DOHH2 (cell line): Measurements from ENCODE around the gene ZFP92.

Experiments used
- H3F3A ChIP-seq: fragments of 200-600 bp; sonication (generic), shearing (Covaris generic); 2 replicates; pipeline ENCODE4 v1.6.0; 2016; ENCODE audit warnings: antibody characterized with exemption, mild to moderate bottlenecking; ENCODE audit not compliant: control insufficient read depth, insufficient read depth
- H3K27ac ChIP-seq: fragments of 200-600 bp; sonication (generic); 2 replicates; pipeline ENCODE4 v1.5.1; 2014; ENCODE audit warnings: low read depth, mild to moderate bottlenecking, low read length, moderate library complexity
- H3K27me3 ChIP-seq: fragments of 200-600 bp; sonication (generic); 2 replicates; pipeline ENCODE4 v1.6.1; 2014; ENCODE audit warnings: mild to moderate bottlenecking, low read length, mixed read lengths; ENCODE audit not compliant: control insufficient read depth
- H3K36me3 ChIP-seq: fragments of 200-600 bp; sonication (generic); 2 replicates; pipeline ENCODE4 v1.6.1; 2014; ENCODE audit warnings: mild to moderate bottlenecking, low read length, moderate library complexity, mixed read lengths; ENCODE audit not compliant: control insufficient read depth
- H3K4me1 ChIP-seq: fragments of 200-600 bp; sonication (generic); 2 replicates; pipeline ENCODE4 v1.6.1; 2014; ENCODE audit warnings: mild to moderate bottlenecking, low read length, mixed read lengths; ENCODE audit not compliant: control insufficient read depth
- H3K4me2 ChIP-seq: fragments of 200-600 bp; sonication (generic); 2 replicates; pipeline ENCODE4 v1.6.0; 2014; ENCODE audit warnings: mild to moderate bottlenecking, low read length, moderate library complexity
- H3K4me3 ChIP-seq: fragments of 200-600 bp; sonication (generic); 2 replicates; pipeline ENCODE4 v1.5.1; 2014; ENCODE audit warnings: mild to moderate bottlenecking, low read length, mixed read lengths
- H3K79me2 ChIP-seq: fragments of 200-600 bp; sonication (generic); 2 replicates; pipeline ENCODE4 v1.6.1; 2014; ENCODE audit warnings: mild to moderate bottlenecking, low read length, mixed read lengths; ENCODE audit not compliant: control insufficient read depth
- H3K9me2 ChIP-seq: fragments of 200-600 bp; sonication (generic); replicated peaks from 2 replicates; pipeline ENCODE4 v1.6.1; 2014; ENCODE audit warnings: mild to moderate bottlenecking, low read length, mixed read lengths; ENCODE audit not compliant: control insufficient read depth
- H3K9me3 ChIP-seq: fragments of 200-600 bp; sonication (generic); 2 replicates; pipeline ENCODE4 v1.6.1; 2014; ENCODE audit warnings: antibody characterized with exemption, low read length, mixed read lengths; ENCODE audit not compliant: control insufficient read depth, insufficient read depth
- H4K20me1 ChIP-seq: fragments of 200-600 bp; sonication (generic); 2 replicates; pipeline ENCODE4 v1.6.0; 2014; ENCODE audit warnings: low read depth, mild to moderate bottlenecking, antibody characterized with exemption, low read length, moderate library complexity; ENCODE audit not compliant: control insufficient read depth, insufficient read depth
- CTCF ChIP-seq: fragments of 200-600 bp; sonication (generic); IDR thresholded peaks from one replicate; pipeline ENCODE4 v1.5.1; 2014; ENCODE audit warnings: antibody characterized with exemption, mild to moderate bottlenecking, low read depth, low read length; ENCODE audit not compliant: poor library complexity, severe bottlenecking
- EZH2phosphoT487 ChIP-seq: fragments of 200-600 bp; sonication (generic); IDR thresholded peaks from 2 replicates; pipeline ENCODE4 v1.6.1; 2017; ENCODE audit warnings: borderline replicate concordance, mild to moderate bottlenecking, antibody characterized with exemption, low read length, moderate library complexity, mixed read lengths

The ZFP92 gene

GRCh38 chrX:153433161-153433680, 21.9 kb downstream of the ZFP92 start:
- no peaks in the 10 kb centered on the region for H4K20me1 ChIP-seq
- H3F3A ChIP-seq, result no peaks in the 10 kb centered on the region
- no peak overlapping the region for H3K4me2 ChIP-seq
- H3K4me3 ChIP-seq, result no peak overlapping the region
- TF ChIP-seq CTCF (no peak), EZH2phosphoT487 (no peak)
- no peak overlapping the region for H3K27ac ChIP-seq
- H3K4me1 ChIP-seq, result no peaks in the 10 kb centered on the region
- no peaks in the 10 kb centered on the region for H3K36me3 ChIP-seq
- H3K27me3 ChIP-seq, result no peaks in the 10 kb centered on the region
- no peaks in the 10 kb centered on the region for H3K9me2 ChIP-seq
- H3K9me3 ChIP-seq, result no peaks in the 10 kb centered on the region
- no peaks in the 10 kb centered on the region for H3K79me2 ChIP-seq

GRCh38 chrX:153433781-153434285, 22.6 kb downstream of the ZFP92 start:
- H3K36me3 ChIP-seq, result no peaks in the 10 kb centered on the region
- no peaks in the 10 kb centered on the region for H3K9me2 ChIP-seq
- H3K4me2 ChIP-seq, result no peak overlapping the region
- no peaks in the 10 kb centered on the region for H4K20me1 ChIP-seq
- no peak overlapping the region for H3K4me3 ChIP-seq
- no peaks in the 10 kb centered on the region for H3K27me3 ChIP-seq
- H3F3A ChIP-seq, result no peaks in the 10 kb centered on the region
- H3K27ac ChIP-seq, result no peak overlapping the region
- no peaks in the 10 kb centered on the region for H3K4me1 ChIP-seq
- H3K79me2 ChIP-seq, result no peaks in the 10 kb centered on the region
- no peak for TF ChIP-seq EZH2phosphoT487
- no peak for TF ChIP-seq CTCF
- no peaks in the 10 kb centered on the region for H3K9me3 ChIP-seq

- no peaks in the 10 kb centered on the region for H3K36me3 ChIP-seq
- H3K4me3 ChIP-seq, result no peak overlapping the region
- no peaks in the 10 kb centered on the region for H3K79me2 ChIP-seq
- H3K27me3 ChIP-seq, result no peaks in the 10 kb centered on the region
- H3K27ac ChIP-seq, result no peak overlapping the region
- H3K9me2 ChIP-seq, result no peaks in the 10 kb centered on the region
- no peaks in the 10 kb centered on the region for H3F3A ChIP-seq
- TF ChIP-seq EZH2phosphoT487 (no peak), CTCF (no peak)
- H4K20me1 ChIP-seq, result no peaks in the 10 kb centered on the region
- H3K9me3 ChIP-seq, result no peaks in the 10 kb centered on the region
- no peak overlapping the region for H3K4me2 ChIP-seq
- H3K4me1 ChIP-seq, result no peaks in the 10 kb centered on the region
Observed at GRCh38 chrX:153434801-153435200, 23.5 kb downstream of the ZFP92 start.
